Putamen (tissue), 1 donor: ENCODE results near the gene GPR63.

Experiments
- DNase-seq: peaks from one replicate; pipeline ENCODE4 v3.0.0-alpha.2; 2016; ENCODE audit warnings: low spot score

The GPR63 gene

GRCh38 chr6:96760153-96760687 is 77.1 kb downstream of the GPR63 start:
- peak; percentile 14 for DNase-seq

DNA sequence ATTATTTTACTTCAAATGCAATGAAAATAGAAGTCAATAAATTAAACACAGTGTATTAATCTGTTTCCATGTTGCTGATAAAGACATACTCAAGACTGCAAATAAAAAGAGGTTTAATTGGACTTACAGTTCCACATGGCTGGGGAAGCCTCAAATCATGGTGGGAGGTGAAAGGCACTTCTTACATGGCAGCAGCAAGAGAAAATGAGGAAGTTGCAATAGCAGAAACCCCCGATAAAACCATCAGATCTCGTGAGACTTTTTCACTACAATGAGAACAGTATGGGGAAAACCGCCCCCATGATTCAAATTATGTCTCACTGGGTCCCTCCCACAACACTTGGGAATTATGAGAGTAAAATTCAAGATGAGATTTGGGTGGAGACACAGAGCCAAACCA is 82.2 kb downstream of the GPR63 start:
- no peak for DNase-seq

- DNase-seq, result no peak
Observed at GRCh38 chr6:96749891-96750290, 87.4 kb downstream of the GPR63 start.
